Stimulated activated CD8-positive, alpha-beta memory T cell treated with anti-CD3 and anti-CD28 coated beads, Interleukin-15, amount 100 ng/mL, for 48 hours (primary cell): ENCODE measurements around the gene NAALADL1.
"Not testable (repeated sequence)": the region's sequence is repeated elsewhere in the genome, so short reads cannot be mapped to it uniquely, and the experiment has no call there.

ENCODE experiments used
- DNase-seq, 2 donors: peaks; one replicate each; pipeline ENCODE4 v3.0.0-alpha.2; 2020; ENCODE audit warnings: low read depth in 2 of 2

NAALADL1 gene

DNA sequence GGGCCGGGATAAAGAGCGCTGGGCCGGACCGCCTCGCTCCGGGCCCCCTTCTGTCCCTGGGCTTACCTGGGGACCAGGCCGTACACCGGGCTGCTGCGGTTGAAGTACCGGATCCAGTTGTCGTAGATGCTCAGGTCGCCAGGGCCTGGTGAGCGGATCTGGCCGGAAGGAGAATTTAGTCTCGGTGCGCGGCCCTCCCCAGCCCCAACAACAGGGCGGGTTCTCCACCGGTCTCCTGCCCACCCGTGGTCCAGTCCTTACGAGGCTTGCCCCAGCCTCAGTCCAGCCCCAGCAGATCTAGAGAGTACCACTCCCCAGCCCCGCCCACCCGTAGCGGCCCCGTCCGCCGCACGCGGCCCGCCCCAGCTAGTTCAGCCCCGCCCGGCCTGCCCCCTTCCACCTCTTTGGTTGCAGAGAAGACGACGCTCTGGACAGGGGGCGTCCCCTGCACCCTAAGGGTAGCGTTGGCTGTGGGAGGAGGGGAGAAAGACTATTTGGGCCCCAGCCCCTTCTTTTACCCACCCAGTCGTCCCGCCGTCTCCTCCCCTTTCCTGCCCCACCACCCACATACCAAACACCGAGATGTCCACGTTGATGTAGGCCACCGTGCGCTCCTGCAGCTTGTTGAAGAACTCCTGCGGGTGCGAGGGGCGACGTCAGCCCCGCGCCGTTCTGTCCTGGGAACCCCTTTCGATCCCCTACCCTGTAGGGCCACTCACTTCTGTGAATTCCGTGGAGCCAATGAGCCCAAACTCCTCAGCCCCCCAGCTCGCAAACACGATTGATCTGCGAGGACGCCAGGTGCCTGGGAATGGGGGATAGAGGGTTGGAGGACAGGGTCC, 10.6 kb downstream of the NAALADL1 start:
- DNase-seq = peak in 1 of 2 donors; percentile 1

DNA sequence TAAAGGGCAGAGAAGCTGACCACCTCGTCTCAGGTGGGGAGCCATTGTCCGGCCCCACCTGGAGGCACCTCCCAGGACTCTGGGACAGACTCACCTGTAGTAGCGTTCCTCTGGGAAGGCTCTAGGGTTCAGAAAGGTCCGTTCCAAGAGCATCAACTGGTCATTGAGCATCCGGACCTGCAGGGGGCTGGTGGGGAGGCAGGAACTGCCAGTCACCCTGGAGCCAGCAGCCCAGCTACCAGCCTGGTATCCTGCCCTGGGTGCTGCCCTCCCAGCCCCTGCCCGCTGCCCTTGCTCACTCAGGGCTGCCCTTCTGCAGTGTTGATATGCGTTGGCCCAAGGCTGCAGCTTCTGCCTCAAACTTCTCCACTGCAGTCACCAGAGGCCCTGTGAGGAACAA, 12.6 kb downstream of the NAALADL1 start:
- DNase-seq = no peak

DNA sequence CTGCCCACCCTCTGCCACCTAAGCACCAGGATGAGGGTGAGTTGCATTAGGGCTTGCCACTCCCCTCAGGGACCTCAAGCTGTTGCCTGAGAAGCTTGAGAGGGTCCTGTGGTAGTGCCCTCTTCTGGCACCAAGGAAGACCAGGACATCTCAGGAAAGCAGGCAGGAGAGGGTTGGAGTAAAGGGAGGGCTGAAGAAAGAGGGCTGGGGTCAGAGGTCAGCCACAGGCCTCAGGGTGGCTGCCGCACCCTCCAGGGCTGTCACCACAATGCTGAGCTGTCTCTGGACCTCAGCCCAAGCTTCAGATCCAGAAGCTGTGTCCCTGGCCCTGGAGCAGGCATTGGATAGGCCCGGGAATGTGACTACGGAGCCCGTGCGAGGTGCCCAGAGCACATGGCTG, 13.3 kb downstream of the NAALADL1 start:
- DNase-seq = no peak

DNA sequence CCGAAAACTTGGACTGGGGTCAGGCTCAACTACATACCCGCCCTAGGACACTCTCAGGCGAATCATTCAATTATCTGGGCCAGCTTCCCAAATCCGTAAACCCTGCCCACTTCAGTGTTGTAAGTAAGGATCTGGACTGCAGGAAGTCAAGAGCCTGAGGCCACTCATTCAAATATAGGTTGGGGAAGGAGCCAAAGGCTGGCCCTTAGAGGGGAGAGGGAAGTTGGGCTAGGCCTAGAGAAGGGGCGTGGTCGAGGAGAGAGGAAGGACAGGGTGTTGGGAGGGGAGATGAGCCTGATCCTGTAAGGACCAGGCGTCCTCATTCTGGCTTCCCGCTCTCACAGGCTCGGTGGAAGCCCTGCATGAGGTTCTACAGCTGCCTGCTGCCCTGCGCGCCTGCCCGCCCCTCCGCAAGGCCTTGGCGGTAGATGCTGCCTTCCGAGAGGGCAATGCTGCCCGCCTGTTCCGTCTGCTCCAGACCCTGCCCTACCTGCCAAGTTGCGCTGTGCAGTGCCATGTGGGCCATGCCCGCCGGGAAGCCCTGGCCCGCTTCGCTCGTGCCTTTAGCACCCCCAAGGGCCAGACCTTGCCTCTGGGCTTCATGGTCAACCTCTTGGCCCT, 14.4 kb downstream of the NAALADL1 start:
- DNase-seq = no peak

DNA sequence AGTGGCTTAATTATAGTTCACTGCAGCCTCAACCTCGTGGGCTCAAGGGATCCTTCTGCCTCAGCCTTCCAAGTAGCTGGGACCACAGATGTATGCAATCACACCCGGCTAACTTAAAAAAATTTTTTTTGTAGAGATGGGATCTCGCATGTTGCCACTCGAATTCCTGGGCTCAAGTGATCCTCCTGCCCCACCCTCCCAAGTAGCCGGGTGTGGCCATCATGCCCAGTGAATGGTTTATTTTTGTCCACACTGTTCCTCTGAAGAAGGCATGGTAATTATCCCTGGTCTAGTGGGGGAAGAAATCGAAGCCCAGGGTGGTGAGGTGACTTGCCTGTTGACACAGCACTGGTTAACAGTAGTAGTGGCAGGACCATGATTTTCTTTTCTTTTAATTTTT, 15.5 kb downstream of the NAALADL1 start:
- no peak for DNase-seq

DNA sequence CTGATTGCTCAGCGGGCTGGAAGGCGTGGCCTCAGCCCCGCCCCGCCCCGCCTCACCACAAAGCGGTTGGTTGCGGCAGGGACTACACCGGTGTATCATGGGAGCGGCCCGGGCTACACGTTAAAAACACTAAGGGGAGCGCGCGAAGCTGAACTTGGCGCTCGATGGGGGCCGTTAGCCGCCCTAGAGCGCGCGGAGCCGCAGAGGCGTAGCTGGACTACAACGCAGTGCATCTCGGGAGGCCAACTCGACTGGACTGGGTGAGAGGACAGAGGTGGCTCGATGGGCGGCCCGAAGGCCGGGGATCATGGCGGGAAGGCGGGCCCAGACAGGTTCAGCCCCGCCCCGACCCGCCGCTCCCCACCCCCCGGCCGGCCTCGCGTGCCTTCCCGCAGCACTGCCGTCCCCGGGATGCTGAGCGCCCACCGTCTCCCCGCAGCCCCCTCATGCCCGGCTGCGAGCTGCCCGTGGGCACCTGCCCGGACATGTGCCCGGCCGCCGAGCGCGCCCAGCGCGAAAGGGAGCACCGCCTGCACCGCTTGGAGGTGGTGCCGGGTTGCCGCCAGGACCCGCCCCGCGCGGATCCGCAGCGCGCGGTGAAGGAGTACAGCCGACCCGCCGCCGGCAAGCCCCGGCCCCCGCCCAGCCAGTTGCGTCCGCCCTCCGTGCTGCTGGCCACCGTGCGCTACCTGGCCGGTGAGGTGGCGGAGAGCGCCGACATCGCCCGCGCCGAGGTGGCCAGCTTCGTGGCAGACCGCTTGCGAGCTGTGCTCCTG, 17.3 kb downstream of the NAALADL1 start, which contains the start of gene SAC3D1:
TSS of gene SAC3D1 (plus strand) at position 364 of the 776 bp plus-strand sequence. CDS start at position 447, 83 bp downstream.
- peak; percentile 89 for DNase-seq

GRCh38 chr11:65040520-65040846, 17.9 kb downstream of the NAALADL1 start:
- DNase-seq = no peak

DNA sequence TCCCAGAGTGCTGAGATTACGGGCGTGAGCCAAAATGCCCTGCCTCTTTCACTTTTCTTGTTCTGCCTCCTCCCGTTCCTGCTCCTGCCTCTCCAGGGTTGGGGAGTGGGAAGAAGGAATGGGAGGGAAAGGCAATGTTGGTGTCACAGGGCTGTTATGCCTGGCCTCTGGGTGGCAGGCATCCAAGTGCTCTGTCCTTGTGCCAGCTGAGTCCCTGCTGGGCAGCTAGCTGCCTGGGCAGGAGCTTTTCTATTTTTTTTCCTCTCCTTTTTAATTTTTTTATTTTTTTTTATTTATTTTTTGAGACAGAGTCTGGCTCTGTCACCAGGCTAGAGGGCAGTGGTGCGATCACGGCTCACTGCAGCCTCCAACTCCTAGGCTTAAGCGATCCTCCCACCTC, 21.4 kb downstream of the NAALADL1 start:
- no peak for DNase-seq

GRCh38 chr11:65035579-65035978, 22.8 kb downstream of the NAALADL1 start:
- no peak for DNase-seq

GRCh38 chr11:65034423-65034822, 23.9 kb downstream of the NAALADL1 start:
- DNase-seq = no peak

DNA sequence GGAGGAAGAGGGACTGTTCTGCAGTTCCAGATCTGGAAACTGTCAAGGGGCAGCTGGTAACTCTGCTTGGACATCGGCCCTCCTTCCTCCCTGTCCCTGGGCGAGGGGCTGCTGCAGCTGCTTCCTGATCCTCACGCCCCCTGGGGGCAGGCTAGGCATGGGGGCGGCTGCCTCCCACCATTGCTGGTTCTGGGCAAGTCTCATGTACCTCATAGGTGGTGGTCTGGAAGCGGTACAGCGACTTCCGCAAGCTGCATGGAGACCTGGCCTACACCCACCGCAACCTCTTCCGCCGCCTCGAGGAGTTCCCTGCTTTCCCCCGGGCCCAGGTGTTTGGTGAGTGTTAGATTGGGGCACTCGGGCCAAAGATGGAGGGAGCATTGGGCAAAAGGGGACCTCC, 26.1 kb downstream of the NAALADL1 start:
- DNase-seq = no peak

- DNase-seq = peak; percentile 85 to 86
Measured at GRCh38 chr11:65027213-65028067, 30.9 kb downstream of the NAALADL1 start, which contains the start of gene SNX15. SNX15 (plus strand) TSS chr11:65027439; CDS start chr11:65027538, 99 bp downstream.

GRCh38 chr11:65026810-65027209, 31.5 kb downstream of the NAALADL1 start:
- no peak for DNase-seq

DNA sequence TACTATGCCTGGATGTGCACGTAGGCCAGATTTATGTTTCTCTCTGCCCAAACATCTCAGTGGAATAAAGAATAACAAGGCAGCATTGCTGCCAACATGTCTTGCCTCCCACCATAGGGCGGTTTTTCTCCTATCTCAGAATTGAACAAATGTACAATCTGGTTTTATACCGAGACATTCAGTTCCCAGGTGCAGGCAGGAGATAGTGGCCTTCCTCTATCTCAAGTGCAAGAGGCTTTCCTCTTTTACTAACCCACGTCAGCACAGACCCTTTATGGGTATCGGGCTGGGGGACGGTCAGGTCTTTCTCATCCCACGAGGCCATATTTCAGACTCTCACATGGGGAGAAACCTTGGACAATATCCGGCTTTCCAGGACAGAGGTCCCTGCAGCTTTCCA, 34.9 kb downstream of the NAALADL1 start:
- not testable (repeated sequence) for DNase-seq

DNA sequence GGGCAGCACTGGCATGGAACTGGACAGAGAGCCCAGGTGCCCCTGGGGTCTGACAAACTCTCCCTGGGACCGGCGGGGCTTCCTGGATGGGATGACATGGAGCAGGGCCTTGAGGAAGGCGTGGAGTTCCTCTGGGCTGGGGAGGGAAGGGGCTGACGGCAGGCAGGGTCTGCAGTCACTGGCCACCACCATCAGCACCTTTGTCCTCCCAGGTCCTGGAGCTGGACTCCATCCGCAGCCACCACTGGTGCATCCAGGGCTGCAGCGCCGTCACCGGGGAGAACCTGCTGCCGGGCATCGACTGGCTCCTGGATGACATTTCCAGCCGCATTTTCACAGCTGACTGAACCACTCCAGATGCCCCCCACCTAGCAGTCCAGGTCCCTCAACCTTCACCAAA, 36.8 kb downstream of the NAALADL1 start:
- DNase-seq = no peak

DNA sequence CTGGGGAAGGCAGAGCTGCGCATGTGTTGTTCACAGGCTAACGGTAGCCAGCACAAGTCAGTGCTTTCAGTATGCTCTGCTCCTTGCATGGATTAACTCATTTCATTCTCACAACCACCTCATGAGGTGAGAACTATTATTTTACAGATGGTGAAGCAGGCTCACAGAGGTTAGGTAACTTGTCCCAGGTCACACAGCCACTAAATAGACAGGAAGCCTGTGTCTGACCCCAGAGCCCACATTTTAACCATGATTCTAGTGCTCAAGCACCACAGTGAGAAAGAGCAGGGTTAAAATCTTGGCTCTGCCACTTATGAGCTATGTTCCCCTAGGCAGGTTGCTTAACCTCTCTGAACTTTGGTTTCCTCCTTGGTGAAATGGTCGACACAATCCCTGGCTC, 37.4 kb downstream of the NAALADL1 start:
- DNase-seq = no peak

- DNase-seq = no peak
Measured at GRCh38 chr11:65019824-65020223, 38.5 kb downstream of the NAALADL1 start.

- DNase-seq = no peak
Measured at GRCh38 chr11:65017937-65018336, 40.4 kb downstream of the NAALADL1 start.

- no peak for DNase-seq
Measured at GRCh38 chr11:65016705-65017104, 41.6 kb downstream of the NAALADL1 start.

DNA sequence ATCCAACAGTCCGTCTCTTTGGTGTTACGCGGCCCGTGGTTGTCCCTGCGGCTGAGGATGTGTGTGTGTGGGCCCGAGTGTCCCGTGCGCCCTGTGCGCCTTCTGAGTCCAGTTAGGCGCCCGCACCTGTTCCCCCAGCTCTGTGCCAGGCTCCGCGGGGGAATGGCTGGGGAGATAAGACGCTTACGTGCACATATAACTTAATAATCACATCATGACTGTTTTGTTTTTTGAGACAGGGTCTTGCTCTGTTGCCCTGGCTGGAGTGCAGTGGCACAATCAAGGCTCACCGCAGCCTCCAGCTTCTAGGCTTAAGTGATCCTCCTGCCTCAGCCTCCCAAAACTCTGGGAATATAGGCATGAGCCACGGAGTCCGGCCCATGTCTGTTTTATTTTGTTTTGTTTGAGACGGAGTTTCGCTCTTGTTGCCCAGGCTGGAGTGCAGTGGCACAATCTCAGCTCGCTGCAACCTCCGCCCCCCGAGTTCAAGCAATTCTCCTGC, 43.6 kb downstream of the NAALADL1 start:
- DNase-seq = no peak
